NCI-H748 (cell line): ENCODE measurements around the gene ATP4B.

Experiments
- DNase-seq: peaks from one replicate; lab custom pipeline; 2025; ENCODE audit not compliant: unreplicated experiment; lab: John Stamatoyannopoulos, UW

ATP4B gene

DNA sequence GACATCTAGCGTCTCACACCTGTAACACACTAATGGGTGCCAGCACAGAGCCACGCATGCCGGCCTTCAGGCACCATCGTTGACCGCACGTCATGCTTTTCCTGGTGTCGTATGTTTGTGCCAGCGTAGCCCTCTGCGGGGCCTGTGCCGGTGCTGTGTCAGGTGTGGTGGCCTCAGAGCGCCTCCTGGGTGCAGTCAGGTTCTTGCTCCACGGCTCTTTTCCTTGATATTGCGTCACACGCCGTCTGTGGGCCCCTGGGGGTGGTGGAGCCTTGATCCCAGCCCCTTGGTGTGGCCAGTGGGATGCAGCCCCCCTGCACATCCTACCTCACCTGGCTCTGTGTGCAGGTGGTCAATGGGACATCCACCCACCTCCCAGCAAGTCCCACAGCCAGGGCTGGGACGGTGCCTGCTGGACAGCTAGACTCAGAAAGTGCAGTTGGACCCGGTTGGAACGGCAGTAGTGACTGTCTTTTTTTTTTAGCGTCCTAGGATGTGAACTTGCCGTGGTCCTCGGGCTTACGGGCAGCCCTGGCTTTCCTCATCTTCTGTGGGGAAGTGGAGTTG lies 48.9 kb downstream of the ATP4B start:
- no peak for DNase-seq

- no peak for DNase-seq
Observed at GRCh38 chr13:113607889-113608635, 49.9 kb downstream of the ATP4B start.

DNA sequence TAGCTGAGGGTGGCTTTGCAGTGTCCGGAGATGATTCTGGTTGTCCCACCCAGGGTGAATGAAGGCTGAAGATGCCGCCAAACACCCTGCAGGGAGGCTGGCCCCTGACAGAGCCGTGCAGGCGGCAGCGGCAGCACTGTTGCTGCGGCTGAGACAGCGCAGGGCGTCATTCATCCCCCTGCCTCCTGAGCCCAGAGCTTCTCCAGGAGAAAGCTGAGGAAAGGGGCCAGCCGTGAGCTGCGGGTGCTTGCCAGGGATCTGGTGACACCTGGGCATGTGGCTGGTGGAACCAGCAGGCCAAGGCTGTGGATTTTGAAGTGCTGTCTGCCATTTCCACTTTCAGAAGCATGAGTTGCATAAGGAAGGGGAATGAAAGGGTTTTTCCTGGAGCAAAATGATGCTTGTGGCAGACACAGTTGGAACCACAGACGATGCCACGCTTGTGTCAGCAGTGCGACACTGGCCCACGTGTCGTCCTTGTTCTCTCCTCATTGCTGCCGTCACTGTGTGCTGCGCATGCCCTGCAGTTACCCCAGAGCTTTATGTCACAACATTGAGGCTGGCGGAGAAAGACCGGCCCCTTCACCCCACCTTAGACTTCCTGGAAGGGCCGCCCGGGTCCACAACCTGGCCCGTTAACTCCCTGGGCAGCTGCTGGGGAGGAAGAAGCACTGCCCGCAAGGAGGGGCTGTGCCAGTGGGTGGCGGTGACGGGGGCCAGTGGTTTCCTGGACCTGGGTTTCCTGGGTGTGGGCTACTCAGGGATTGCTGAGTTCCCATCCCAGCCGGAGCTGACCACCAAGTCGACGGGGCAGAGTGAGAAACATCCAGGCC lies 50.7 kb downstream of the ATP4B start:
- DNase-seq = no peak

DNA sequence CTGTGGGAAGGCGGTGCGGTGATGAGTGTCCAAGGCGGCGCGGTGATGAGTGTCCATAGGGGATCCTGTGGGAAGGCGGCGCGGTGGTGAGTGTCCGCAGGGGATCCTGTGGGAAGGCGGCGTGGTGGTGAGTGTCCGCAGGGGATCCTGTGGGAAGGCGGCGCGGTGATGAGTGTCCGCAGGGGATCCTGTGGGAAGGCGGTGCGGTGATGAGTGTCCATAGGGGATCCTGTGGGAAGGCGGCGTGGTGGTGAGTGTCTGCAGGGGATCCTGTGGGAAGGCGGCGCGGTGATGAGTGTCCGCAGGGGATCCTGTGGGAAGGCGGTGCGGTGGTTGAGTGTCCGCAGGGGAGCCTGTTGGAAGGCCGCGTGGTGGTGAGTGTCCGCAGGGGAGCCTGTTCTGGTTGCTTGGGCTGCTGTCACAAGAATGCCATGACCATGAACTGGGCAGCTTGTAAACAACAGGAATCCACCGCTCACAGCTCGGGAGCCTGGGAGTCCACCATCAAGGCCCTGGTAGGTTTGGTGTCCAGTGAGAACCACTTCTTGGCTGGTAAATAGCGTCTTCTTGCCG lies 52.0 kb downstream of the ATP4B start:
- no peak for DNase-seq

DNA sequence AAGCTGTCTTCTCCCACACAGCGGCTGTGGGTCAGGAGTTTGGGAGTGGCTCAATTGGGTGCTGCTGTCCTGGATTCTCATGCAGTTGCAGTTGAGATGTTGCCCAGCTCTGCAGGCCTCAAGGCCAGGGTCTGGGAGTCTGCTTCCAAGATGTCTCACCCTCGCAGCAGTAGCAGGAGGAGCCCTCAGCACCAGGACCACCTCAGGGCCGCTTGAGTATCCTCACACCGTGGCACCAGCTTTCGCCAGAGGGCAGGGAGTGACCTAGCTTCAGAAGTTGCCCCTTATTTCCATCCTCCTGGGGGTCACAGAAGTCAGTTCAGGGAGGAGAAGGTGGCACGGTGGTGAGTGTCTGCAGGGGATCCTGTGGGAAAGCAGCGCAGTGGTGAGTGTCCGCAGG lies 52.5 kb downstream of the ATP4B start:
- no peak for DNase-seq

DNA sequence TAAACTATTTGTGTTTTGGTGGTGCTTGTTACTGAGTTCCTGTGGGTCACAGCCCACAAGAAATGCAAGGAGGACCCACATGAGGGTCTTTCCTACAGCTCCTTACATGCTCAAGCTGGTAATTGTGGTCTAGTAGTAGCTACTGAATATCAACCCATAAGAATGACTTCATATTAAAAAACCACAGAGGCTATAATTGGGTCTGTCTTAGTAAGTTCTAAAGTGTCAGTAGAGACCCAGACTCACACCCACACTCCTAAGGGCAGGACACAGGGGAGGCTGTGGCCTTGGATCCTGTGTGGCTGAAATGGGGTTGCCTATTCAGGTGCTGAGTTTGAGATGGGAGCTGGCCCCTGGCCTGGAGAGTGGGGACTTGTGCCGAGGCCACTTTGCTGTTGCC lies 53.8 kb downstream of the ATP4B start:
- DNase-seq = no peak

DNA sequence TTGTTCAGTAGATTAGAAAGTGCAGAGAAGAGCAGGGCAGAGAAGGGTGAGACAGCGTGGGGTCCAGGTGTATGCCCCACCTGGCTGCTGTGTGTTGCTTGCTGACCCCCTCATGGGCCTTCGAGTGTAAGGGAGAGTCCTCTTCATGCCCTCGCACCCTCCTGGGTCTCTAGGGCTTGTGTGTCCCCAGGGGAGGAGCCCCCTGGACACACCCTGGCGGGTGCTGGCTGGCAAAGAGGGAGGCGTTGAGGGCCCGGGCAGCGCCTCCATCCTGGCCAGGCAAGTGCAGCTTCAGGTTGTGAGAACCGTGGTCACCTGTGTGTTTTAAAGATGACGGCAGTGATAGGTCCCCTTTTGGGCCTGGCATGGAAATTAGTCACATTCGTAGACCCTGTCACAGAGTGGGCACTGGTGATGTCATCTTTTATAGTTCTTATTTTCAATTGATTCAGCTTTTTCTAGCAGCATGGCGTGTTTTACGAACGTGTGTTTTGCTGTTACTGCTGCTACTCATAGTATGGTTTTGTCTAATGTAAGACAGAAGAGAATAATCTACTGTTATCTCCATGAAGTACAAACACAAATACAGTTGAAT lies 54.8 kb downstream of the ATP4B start:
- DNase-seq = no peak

DNA sequence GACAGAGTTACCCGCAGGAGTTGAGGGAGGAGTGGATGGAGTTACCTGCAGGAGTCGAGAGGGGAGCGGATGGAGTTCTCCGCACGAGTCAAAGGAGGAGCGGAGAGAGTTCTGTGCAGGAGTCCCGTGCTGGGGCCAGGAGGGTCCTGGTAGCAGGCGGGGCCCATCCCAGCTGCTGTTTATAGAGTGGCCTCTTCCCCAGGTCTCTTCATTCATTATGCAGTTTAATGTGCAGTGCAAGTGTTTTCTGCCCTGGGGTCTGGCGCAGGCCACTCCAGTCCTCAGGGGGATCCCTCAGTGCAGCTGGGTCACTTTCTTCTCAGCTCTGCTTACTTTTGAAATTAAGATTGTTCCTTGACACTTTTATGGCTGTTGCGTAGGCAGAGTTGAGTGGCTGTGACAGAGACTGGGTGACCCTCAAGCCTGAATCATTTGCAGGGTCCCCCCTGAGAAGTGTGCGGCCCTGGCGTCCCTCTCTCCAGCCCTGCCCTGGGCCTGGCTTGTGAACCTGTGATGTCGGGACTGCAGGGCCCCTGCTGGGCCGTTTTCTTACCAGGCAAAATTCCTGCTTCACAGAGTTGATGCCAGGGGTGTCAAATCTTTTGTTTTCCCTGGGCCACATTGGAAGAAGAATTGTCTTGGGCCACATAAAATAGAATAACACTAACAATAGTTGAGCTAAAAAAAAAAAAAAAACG lies 55.6 kb downstream of the ATP4B start:
- DNase-seq = no peak

DNA sequence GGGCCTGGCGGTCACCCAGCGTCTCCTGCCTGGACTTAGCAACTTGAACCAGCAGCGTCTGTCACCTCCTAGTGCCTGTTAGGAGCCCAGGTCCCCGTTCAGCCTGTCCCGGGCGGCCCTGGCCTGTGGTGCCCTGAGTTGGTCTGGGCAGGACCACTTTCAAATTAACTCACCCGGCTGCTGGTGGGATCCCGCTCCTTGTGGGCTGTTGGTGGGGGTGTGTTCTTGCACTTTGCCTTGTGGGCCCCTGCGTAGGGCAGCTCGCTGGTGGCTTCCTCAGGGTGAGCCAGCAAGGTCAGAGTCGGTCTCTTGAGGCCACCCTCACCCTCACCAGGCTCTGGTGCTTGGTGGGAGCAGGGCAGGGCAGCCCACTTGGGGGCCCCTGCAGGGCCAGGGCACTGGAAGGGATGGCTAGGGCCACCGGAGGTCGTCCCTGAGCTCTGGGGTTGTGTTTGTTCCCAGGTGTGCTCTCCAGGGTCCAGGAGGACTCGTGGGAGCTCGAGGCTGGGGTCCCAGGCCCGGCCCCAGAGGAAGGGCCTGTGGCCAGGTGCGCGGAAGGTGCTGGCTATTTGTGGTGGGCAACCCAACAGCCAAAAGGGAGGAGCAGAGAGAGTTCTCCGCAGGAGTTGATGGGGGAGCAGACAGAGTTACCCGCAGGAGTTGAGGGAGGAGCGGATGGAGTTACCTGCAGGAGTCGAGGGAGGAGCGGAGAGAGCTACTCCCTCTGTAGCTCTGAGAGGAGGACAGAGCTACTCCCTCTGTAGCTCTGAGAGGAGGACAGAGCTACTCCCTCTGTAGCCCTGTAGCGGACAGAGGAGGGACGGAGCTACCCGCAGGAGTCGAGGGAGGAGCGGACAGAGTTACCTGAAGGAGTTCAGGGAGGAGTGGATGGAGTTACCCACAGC lies 56.6 kb downstream of the ATP4B start:
- no peak for DNase-seq

GRCh38 chr13:113599391-113599790 lies 58.6 kb downstream of the ATP4B start:
- DNase-seq = no peak
